ENCODE results near the gene TREH. TPM values are rescaled to one million over a fixed set of nuclear protein-coding genes. Genes with fewer than 3 reads are reported as not detected.
A peak's percentile ranks its signal among the peaks of the same experiment; 100 is the strongest.

Gene TREH
- total and polyA plus RNA-seq, 2 of the 8 experiments (the other 6 are each of a cell fraction or from before 2014, with no cell fraction given), result 0.03 TPM; not detected in 1

DNA sequence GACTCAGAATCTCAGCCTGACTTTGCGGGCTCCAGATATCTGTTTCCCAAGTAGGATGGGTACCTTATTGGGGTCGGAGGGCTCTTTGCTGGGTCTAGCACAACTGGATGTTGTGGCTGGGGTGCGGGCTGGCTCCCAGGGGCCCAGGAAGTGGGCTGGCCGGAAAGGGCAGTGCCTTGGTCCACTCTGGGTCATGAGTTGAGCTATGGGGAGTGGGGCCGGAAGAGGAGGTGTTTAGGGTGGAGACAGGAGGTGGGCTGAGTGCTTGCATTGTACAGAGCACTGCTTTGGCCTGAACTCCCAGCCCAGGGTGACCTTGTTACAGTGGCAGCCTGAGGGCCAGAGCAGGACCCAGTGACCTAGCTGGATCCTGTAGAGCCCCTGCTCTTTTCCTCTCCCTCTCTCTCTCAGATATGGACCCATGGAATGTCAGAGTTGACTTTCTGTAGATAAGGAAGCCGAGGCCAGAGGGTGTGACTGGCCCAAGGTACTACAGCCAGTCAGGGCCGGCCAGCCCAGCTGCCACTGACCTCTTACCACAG is 58.9 kb downstream of the TREH start:
- H4K20me1 ChIP-seq (replicated peaks in 1 of 2; ENCODE audit: control insufficient read depth in 1 of 2, insufficient read depth in 2 of 2, low read length in 2 of 2), result peaks cover 0 to 5% of the 10 kb centered on the region in 2 experiments
- no peak overlapping the region for H3K56ac ChIP-seq (replicated peaks; ENCODE audit: insufficient read length, low read depth, low read length)
- no peak overlapping the region for H3K14ac ChIP-seq (ENCODE audit: insufficient read length)
- peak overlapping the region; percentile 95 for H2BK5ac ChIP-seq (ENCODE audit: low read depth, low read length)
- no peak for DNase-seq (ENCODE audit: low read depth in 1 of 2, low spot score in 2 of 2)
- H3K4me2 ChIP-seq (ENCODE audit: insufficient read depth in 1 of 2, low read depth in 2 of 2, low read length in 2 of 2), result peak overlapping the region; percentile 97
- H2AK5ac ChIP-seq (ENCODE audit: low read depth, low read length), result peak overlapping the region; percentile 76; the same call in 1 of the 2 replicates
- peak overlapping the region; percentile 55 for H3K4ac ChIP-seq (replicated peaks; ENCODE audit: insufficient read length, low read depth, low read length)
- peaks cover 7 to 27% of the 10 kb centered on the region in 2 experiments; a peak in 2 of 4 replicates for H3K79me2 ChIP-seq (ENCODE audit: control insufficient read depth in 1 of 2, insufficient read depth in 2 of 2, low read length in 2 of 2)
- CTCF ChIA-PET (ENCODE audit: partially characterized antibody), result interaction anchor here (0.7 to 10.4 kb wide), 6 partner anchors 11 to 39 kb away, joined by 3 to 155 read pairs (median 7); partner anchors contain the start of gene PHLDB1
- H4K5ac ChIP-seq (ENCODE audit: insufficient read length, low read depth, low read length), result peak overlapping the region; percentile 53
- H4K8ac ChIP-seq (ENCODE audit: extremely low read depth, insufficient read depth, low read length), result no peak overlapping the region
- peak overlapping the region in 3 of 4 experiments; percentile 41 to 82 (median 69); a peak in 6 of 8 replicates for H3K4me3 ChIP-seq (ENCODE audit: extremely low read depth in 1 of 4, insufficient read depth in 2 of 4, low read depth in 3 of 4, low read length in 4 of 4)
- H3K27me3 ChIP-seq (replicated peaks in 1 of 4; ENCODE audit: control insufficient read depth in 3 of 4, extremely low read depth in 1 of 4, insufficient read depth in 3 of 4, low read length in 3 of 4), result no peaks in the 10 kb centered on the region
- peak overlapping the region; percentile 53 for H2BK12ac ChIP-seq (ENCODE audit: low read depth, low read length)
- H2AFZ ChIP-seq (ENCODE audit: low read length), result no peak overlapping the region
- H3K23me2 ChIP-seq (ENCODE audit: low read depth, low read length), result peaks cover 7% of the 10 kb centered on the region
- H3K4me1 ChIP-seq (replicated peaks in 1 of 4; ENCODE audit: control insufficient read depth in 3 of 4, insufficient read depth in 4 of 4, low read length in 3 of 4), result peaks cover 10 to 45% (median 35%) of the 10 kb centered on the region in 4 experiments
- peak overlapping the region; percentile 95 for H3K18ac ChIP-seq (ENCODE audit: extremely low read depth, low read length)
- POLR2A ChIA-PET (ENCODE audit: partially characterized antibody), result interaction anchor here (0.8 to 28.7 kb wide), 7 partner anchors 14 to 170 kb away, joined by 3 to 574 read pairs (median 4); partner anchors contain the start of genes DDX6 and PHLDB1
- H3K23ac ChIP-seq (ENCODE audit: insufficient read length), result no peak overlapping the region
- no peak for FAIRE-seq
- H2BK20ac ChIP-seq (ENCODE audit: low read length), result peak overlapping the region; percentile 93; the same call in 1 of the 2 replicates
- peak overlapping the region; percentile 21 for H3K27ac ChIP-seq (ENCODE audit: low read depth, low read length)
- peak overlapping the region; percentile 36 for H2BK120ac ChIP-seq (replicated peaks; ENCODE audit: low read depth, low read length)
- H3K9ac ChIP-seq (replicated peaks in 1 of 4; ENCODE audit: extremely low read depth in 1 of 4, low read depth in 3 of 4, low read length in 3 of 4), result peak overlapping the region in 3 of 4 experiments; percentile 17 to 36 (median 25); a peak in 4 of 7 replicates
- peaks cover 15% of the 10 kb centered on the region for H3K79me1 ChIP-seq (ENCODE audit: low read depth, low read length)
- peak overlapping the region; percentile 90 for H4K91ac ChIP-seq (replicated peaks; ENCODE audit: insufficient read length, low read length)
- TF ChIP-seq CBX5 (IDR thresholded peaks at IDR 0.05; ENCODE audit: low read depth, low read length), result no peak
- TF ChIP-seq HDAC2 (IDR thresholded peaks at IDR 0.05; ENCODE audit: borderline replicate concordance in 1 of 2, low read depth in 2 of 2, low read length in 2 of 2), result 0 out of 4 replicates have a peak, but pooled peaks of 1 of the 2 experiments have one; percentile 26
- H2BK15ac ChIP-seq (ENCODE audit: low read length), result peak overlapping the region; percentile 92
- H3K9me3 ChIP-seq (ENCODE audit: insufficient read depth in 2 of 2, low read depth in 1 of 2, low read length in 1 of 2), result no peaks in the 10 kb centered on the region
- peaks cover 0 to 10% (median 5%) of the 10 kb centered on the region in 4 experiments; a peak in 4 of 8 replicates for H3K36me3 ChIP-seq (ENCODE audit: control insufficient read depth in 2 of 4, insufficient read depth in 4 of 4, low read length in 3 of 4)
- 73% methylated on average over 7 of the region's 7 CpGs; no CpG with 5 or more reads in 1 of the 2 experiments for WGBS, 2 experiments (ENCODE audit: extremely low coverage in 1 of 2, insufficient coverage in 1 of 2, insufficient read length in 1 of 2, insufficient replicate concordance in 2 of 2, low coverage in 1 of 2, low lambda C conversion rate in 2 of 2, missing lambda C conversion rate in 1 of 2)
